ENCODE results near the gene PLA2G12A.

DNA sequence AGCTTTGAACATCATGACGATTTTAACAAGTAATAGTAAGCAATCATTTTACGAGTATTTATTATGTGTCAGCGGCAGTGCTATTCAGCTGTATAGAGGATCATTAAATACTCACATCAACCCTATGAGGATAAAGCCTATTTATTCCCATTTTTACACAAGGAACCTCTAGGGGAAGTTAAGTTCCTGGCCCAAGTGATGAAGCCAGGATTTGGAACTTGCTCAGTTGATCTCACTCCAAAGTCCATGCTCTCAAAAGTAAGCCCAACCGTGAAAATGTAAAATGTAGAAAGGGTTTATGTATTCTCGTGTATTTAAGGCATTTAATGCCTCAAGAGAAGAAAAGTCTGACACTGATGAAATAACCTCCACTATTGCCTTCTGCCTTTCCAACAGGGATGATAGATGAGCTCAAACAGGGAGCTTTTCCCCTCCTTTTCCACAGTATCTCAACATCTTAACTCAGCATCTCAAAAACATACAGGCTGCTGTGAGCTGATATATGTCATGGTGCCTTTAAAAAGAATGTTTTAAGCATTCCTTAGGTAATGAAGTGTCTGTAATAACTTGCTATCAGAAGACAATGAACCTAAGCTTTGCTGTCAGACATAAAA is 35.0 kb upstream of the PLA2G12A start:
- TF ChIP-seq POLR2AphosphoS5 (IDR thresholded peaks at IDR 0.05; ENCODE audit: low read depth, low read length) (no peak), POLR2A (IDR thresholded peaks at IDR 0.05; ENCODE audit: low read depth, low read length) (no peak)
